ENCODE data around the gene DLG2.

DLG2 gene

GRCh38 chr11:84541731-84542340 is 1085.3 kb downstream of the DLG2 start:
- Histone ChIP-seq H3K4me3 (ENCODE audit: low read length) (no peak overlapping the region), H3K36me3 (ENCODE audit: control insufficient read depth, insufficient read depth, low read length) (no peaks in the 10 kb centered on the region), H3K27ac (ENCODE audit: low read length) (no peak overlapping the region), H3K4me1 (ENCODE audit: control insufficient read depth, insufficient read depth, low read length) (no peaks in the 10 kb centered on the region; the same call in 1 of the 2 replicates), H3K9me3 (ENCODE audit: control insufficient read depth, insufficient read depth, low read length) (no peaks in the 10 kb centered on the region), H3K27me3 (ENCODE audit: control insufficient read depth, insufficient read depth, low read length) (no peaks in the 10 kb centered on the region)
- no CpG with 5 or more reads among the region's 4 CpGs for WGBS (ENCODE audit: insufficient coverage, insufficient read length)
- DNase-seq (ENCODE audit: low read depth, low spot score) = no peak

DNA sequence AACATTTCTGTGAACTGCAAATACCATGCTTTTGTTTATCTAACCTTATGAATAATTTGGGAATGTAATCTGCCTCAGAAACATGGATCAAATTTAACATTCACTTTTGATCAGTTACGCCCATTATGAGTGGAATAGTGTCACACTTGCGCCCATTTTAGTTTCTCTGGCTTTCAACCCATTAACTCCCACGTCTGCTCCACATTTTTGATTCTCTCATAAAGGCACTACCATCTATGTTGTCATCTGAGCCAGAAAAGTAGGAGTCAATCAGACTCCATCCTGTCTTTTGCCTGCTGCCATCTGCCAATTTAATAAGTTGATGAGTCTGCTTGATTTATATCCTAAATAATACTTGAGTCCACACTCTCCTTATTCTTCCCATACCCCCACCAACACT is 1090.7 kb downstream of the DLG2 start:
- DNase-seq (ENCODE audit: low read depth, low spot score) = no peak
- Histone ChIP-seq H3K27ac (ENCODE audit: low read length) (no peak overlapping the region), H3K27me3 (ENCODE audit: control insufficient read depth, insufficient read depth, low read length) (no peaks in the 10 kb centered on the region), H3K36me3 (ENCODE audit: control insufficient read depth, insufficient read depth, low read length) (no peaks in the 10 kb centered on the region), H3K4me3 (ENCODE audit: low read length) (no peak overlapping the region), H3K9me3 (ENCODE audit: control insufficient read depth, insufficient read depth, low read length) (no peaks in the 10 kb centered on the region), H3K4me1 (ENCODE audit: control insufficient read depth, insufficient read depth, low read length) (0 out of 2 replicates have a peak, but pooled peaks cover 1% of the 10 kb centered on the region)
- no CpG with 5 or more reads among the region's 3 CpGs for WGBS (ENCODE audit: insufficient coverage, insufficient read length)

GRCh38 chr11:84532364-84532763 is 1094.8 kb downstream of the DLG2 start:
- no peaks in the 10 kb centered on the region for H3K36me3 ChIP-seq (ENCODE audit: control insufficient read depth, insufficient read depth, low read length)
- WGBS (ENCODE audit: insufficient coverage, insufficient read length) = 100% methylated on average over 1 of the region's 4 CpGs
- no peak for DNase-seq (ENCODE audit: low read depth, low spot score)
- H3K4me3 ChIP-seq (ENCODE audit: low read length) = no peak overlapping the region
- peaks cover 3% of the 10 kb centered on the region; the same call in 1 of the 2 replicates for H3K4me1 ChIP-seq (ENCODE audit: control insufficient read depth, insufficient read depth, low read length)
- no peaks in the 10 kb centered on the region for H3K27me3 ChIP-seq (ENCODE audit: control insufficient read depth, insufficient read depth, low read length)
- no peak overlapping the region for H3K27ac ChIP-seq (ENCODE audit: low read length)
- no peaks in the 10 kb centered on the region for H3K9me3 ChIP-seq (ENCODE audit: control insufficient read depth, insufficient read depth, low read length)

DNA sequence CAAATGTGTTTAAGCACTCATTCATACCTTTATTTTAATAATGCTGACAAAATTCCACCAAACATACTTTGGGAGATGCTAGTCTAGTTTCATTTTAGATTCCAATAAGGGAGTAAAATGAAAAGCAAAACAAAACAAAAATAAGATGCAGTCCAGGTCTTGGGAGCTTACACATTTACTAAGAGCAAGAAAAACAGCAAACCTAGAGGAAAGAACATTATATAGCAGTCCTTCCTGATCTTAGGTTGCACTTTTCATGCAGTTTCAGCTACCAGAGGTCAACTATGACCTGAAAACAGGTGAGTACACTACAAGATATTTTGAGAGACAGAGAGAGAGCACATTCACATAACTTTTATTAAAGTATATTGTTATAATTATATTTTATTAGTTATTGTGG is 1100.9 kb downstream of the DLG2 start:
- Histone ChIP-seq H3K9me3 (ENCODE audit: control insufficient read depth, insufficient read depth, low read length) (no peaks in the 10 kb centered on the region), H3K36me3 (ENCODE audit: control insufficient read depth, insufficient read depth, low read length) (no peaks in the 10 kb centered on the region), H3K4me3 (ENCODE audit: low read length) (no peak overlapping the region), H3K27me3 (ENCODE audit: control insufficient read depth, insufficient read depth, low read length) (no peaks in the 10 kb centered on the region), H3K27ac (ENCODE audit: low read length) (no peak overlapping the region), H3K4me1 (ENCODE audit: control insufficient read depth, insufficient read depth, low read length) (peaks cover 2% of the 10 kb centered on the region; the same call in 1 of the 2 replicates)
- DNase-seq (ENCODE audit: low read depth, low spot score) = no peak

DNA sequence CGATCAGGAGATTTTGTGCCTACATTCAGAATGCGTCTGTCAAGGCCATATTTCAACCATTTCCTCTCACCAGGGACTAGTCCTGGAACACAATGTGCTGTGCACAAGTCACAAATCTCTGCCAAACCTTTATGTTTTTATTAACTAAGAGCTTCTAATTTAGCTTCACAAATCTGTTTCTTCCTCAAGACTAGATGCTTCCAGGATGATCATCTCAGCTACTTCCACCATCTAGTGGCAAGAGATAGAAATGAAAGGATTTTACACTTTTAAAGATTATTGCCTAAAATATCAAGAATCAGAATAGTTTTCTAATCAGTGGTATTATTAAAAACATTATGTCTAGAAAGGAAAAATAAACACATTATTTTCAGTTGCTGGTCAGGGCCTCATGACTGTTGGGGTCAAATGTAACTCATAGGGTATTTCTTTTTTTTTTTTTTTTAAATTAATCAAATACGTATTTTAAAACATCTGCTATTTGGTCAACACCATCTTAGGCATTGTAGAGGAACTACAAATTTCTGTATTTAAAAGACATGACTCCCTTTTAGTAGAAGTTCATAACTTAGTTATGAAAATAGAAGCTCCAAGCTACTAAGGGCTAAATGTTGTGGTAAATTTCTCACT is 1102.6 kb downstream of the DLG2 start:
- H3K36me3 ChIP-seq (ENCODE audit: control insufficient read depth, insufficient read depth, low read length) = no peaks in the 10 kb centered on the region
- no peak overlapping the region for H3K27ac ChIP-seq (ENCODE audit: low read length)
- H3K27me3 ChIP-seq (ENCODE audit: control insufficient read depth, insufficient read depth, low read length) = no peaks in the 10 kb centered on the region
- no peaks in the 10 kb centered on the region for H3K9me3 ChIP-seq (ENCODE audit: control insufficient read depth, insufficient read depth, low read length)
- no CpG with 5 or more reads among the region's 3 CpGs for WGBS (ENCODE audit: insufficient coverage, insufficient read length)
- H3K4me1 ChIP-seq (ENCODE audit: control insufficient read depth, insufficient read depth, low read length) = no peaks in the 10 kb centered on the region
- DNase-seq (ENCODE audit: low read depth, low spot score) = no peak
- H3K4me3 ChIP-seq (ENCODE audit: low read length) = no peak overlapping the region

- H3K27ac ChIP-seq (ENCODE audit: low read length) = no peak overlapping the region
- no peak for DNase-seq (ENCODE audit: low read depth, low spot score)
Measured at GRCh38 chr11:84522331-84522730, 1104.8 kb downstream of the DLG2 start.

DNA sequence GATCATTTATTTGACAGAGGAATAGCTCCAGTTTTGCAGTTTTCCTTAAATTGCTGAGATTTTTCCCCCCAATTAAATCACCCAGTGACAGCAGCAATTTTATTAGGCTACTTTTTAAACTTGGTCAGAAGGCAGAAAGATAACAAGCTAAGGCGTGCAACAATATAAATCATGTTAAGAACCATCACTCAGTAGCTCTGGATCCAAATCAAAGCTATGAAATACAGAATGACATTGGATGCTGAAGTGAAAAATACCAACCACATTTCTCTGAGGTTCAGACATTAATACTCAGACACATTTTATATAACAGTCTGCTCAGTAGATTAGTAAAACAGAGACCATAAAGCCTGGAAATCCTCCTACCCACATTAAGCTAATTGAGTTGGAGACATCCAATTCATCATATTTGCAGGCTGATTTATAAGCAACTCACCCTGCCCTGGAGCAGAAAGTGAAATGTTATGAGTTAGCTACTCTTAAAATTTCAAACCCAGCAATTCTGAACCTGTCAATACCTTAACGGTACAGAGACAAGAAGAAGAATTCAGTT is 1108.4 kb downstream of the DLG2 start:
- H3K27me3 ChIP-seq (ENCODE audit: control insufficient read depth, insufficient read depth, low read length) = no peaks in the 10 kb centered on the region
- no peaks in the 10 kb centered on the region for H3K9me3 ChIP-seq (ENCODE audit: control insufficient read depth, insufficient read depth, low read length)
- no peak overlapping the region for H3K27ac ChIP-seq (ENCODE audit: low read length)
- H3K4me1 ChIP-seq (ENCODE audit: control insufficient read depth, insufficient read depth, low read length) = no peaks in the 10 kb centered on the region
- no peak for DNase-seq (ENCODE audit: low read depth, low spot score)
- no peak overlapping the region for H3K4me3 ChIP-seq (ENCODE audit: low read length)
- no peaks in the 10 kb centered on the region for H3K36me3 ChIP-seq (ENCODE audit: control insufficient read depth, insufficient read depth, low read length)
- no CpG with 5 or more reads among the region's 2 CpGs for WGBS (ENCODE audit: insufficient coverage, insufficient read length)

More at GRCh38 chr11:84522331-84522730, 1104.8 kb downstream of the DLG2 start:
- no peaks in the 10 kb centered on the region for H3K9me3 ChIP-seq (ENCODE audit: control insufficient read depth, insufficient read depth, low read length)
- no peaks in the 10 kb centered on the region for H3K4me1 ChIP-seq (ENCODE audit: control insufficient read depth, insufficient read depth, low read length)
- no peaks in the 10 kb centered on the region for H3K36me3 ChIP-seq (ENCODE audit: control insufficient read depth, insufficient read depth, low read length)
- no peak overlapping the region for H3K4me3 ChIP-seq (ENCODE audit: low read length)
- H3K27me3 ChIP-seq (ENCODE audit: control insufficient read depth, insufficient read depth, low read length) = no peaks in the 10 kb centered on the region

GRCh38 chr11:84514436-84514835 is 1112.7 kb downstream of the DLG2 start:
- DNase-seq (ENCODE audit: low read depth, low spot score) = no peak
- H3K4me1 ChIP-seq (ENCODE audit: control insufficient read depth, insufficient read depth, low read length) = no peaks in the 10 kb centered on the region
- no CpG with 5 or more reads among the region's 1 CpG for WGBS (ENCODE audit: insufficient coverage, insufficient read length)
- no peaks in the 10 kb centered on the region for H3K9me3 ChIP-seq (ENCODE audit: control insufficient read depth, insufficient read depth, low read length)
- no peak overlapping the region for H3K4me3 ChIP-seq (ENCODE audit: low read length)
- no peak overlapping the region for H3K27ac ChIP-seq (ENCODE audit: low read length)
- H3K27me3 ChIP-seq (ENCODE audit: control insufficient read depth, insufficient read depth, low read length) = no peaks in the 10 kb centered on the region
- H3K36me3 ChIP-seq (ENCODE audit: control insufficient read depth, insufficient read depth, low read length) = no peaks in the 10 kb centered on the region

- Histone ChIP-seq H3K27ac (ENCODE audit: low read length) (no peak overlapping the region), H3K9me3 (ENCODE audit: control insufficient read depth, insufficient read depth, low read length) (no peaks in the 10 kb centered on the region), H3K27me3 (ENCODE audit: control insufficient read depth, insufficient read depth, low read length) (no peaks in the 10 kb centered on the region), H3K36me3 (ENCODE audit: control insufficient read depth, insufficient read depth, low read length) (no peaks in the 10 kb centered on the region), H3K4me1 (ENCODE audit: control insufficient read depth, insufficient read depth, low read length) (no peaks in the 10 kb centered on the region), H3K4me3 (ENCODE audit: low read length) (no peak overlapping the region)
- no peak for DNase-seq (ENCODE audit: low read depth, low spot score)
- no CpG with 5 or more reads among the region's 1 CpG for WGBS (ENCODE audit: insufficient coverage, insufficient read length)
Measured at GRCh38 chr11:84503503-84503902, 1123.6 kb downstream of the DLG2 start.

GRCh38 chr11:84501750-84502149 is 1125.4 kb downstream of the DLG2 start:
- no peaks in the 10 kb centered on the region for H3K27me3 ChIP-seq (ENCODE audit: control insufficient read depth, insufficient read depth, low read length)
- no peaks in the 10 kb centered on the region for H3K4me1 ChIP-seq (ENCODE audit: control insufficient read depth, insufficient read depth, low read length)
- H3K9me3 ChIP-seq (ENCODE audit: control insufficient read depth, insufficient read depth, low read length) = no peaks in the 10 kb centered on the region
- no peak overlapping the region for H3K27ac ChIP-seq (ENCODE audit: low read length)
- no peak for DNase-seq (ENCODE audit: low read depth, low spot score)
- no peaks in the 10 kb centered on the region for H3K36me3 ChIP-seq (ENCODE audit: control insufficient read depth, insufficient read depth, low read length)
- H3K4me3 ChIP-seq (ENCODE audit: low read length) = no peak overlapping the region

DNA sequence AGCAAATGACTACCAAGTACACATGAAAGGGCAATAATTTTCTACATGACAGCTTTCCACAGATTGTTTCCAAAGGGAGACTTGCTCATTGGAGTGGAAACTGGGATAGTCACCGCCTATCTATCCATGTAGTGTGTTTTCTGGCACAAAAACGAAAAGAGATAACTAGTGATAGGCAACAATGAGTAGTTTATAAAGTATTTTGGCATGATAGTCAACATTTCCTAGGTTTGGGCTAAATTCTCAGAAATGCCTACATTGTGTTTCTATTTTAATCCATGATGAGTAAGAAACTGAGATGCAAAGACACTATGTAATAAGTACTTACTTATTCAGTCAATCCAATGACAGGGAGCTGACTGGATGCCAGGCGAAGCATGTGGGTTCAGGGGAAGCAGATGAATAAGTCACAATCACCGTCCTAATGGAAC is 1129.1 kb downstream of the DLG2 start:
- no CpG with 5 or more reads among the region's 4 CpGs for WGBS (ENCODE audit: insufficient coverage, insufficient read length)

More for the DNA sequence above, 1129.1 kb downstream of the DLG2 start:
- H3K4me1 ChIP-seq (ENCODE audit: control insufficient read depth, insufficient read depth, low read length) = no peaks in the 10 kb centered on the region
- no peaks in the 10 kb centered on the region for H3K27me3 ChIP-seq (ENCODE audit: control insufficient read depth, insufficient read depth, low read length)
- no peak overlapping the region for H3K4me3 ChIP-seq (ENCODE audit: low read length)
- no peaks in the 10 kb centered on the region for H3K36me3 ChIP-seq (ENCODE audit: control insufficient read depth, insufficient read depth, low read length)
- no peak for DNase-seq (ENCODE audit: low read depth, low spot score)
- no peak overlapping the region for H3K27ac ChIP-seq (ENCODE audit: low read length)
- H3K9me3 ChIP-seq (ENCODE audit: control insufficient read depth, insufficient read depth, low read length) = no peaks in the 10 kb centered on the region

Measured in iPS DF 6.9 (cell line).